ENCODE data around the gene C16orf74.

C16orf74 gene

GRCh38 chr16:85730186-85730465 lies 20.8 kb downstream of the C16orf74 start:
- Histone ChIP-seq H3K4me1 (ENCODE audit: control insufficient read depth, low read length) (peaks cover 7% of the 10 kb centered on the region), H3K4me2 (ENCODE audit: low read length) (no peak overlapping the region), H3K9me2 (replicated peaks; ENCODE audit: control insufficient read depth, low read length) (no peaks in the 10 kb centered on the region), H3K79me2 (ENCODE audit: control insufficient read depth, low read length) (no peaks in the 10 kb centered on the region), H3K27me3 (ENCODE audit: control insufficient read depth, low read length) (peaks cover 15% of the 10 kb centered on the region), H3K4me3 (ENCODE audit: low read length) (no peak overlapping the region), H3F3A (ENCODE audit: control insufficient read depth, insufficient read depth) (no peaks in the 10 kb centered on the region), H3K36me3 (ENCODE audit: control insufficient read depth, low read length) (no peaks in the 10 kb centered on the region), H3K27ac (ENCODE audit: low read depth, low read length) (no peak overlapping the region), H4K20me1 (ENCODE audit: control insufficient read depth, insufficient read depth, low read depth, low read length) (no peaks in the 10 kb centered on the region), H3K9me3 (ENCODE audit: control insufficient read depth, insufficient read depth, low read length) (no peaks in the 10 kb centered on the region)
- TF ChIP-seq CTCF (IDR thresholded peaks at IDR 0.05; ENCODE audit: low read depth, low read length, poor library complexity, severe bottlenecking): no peak

GRCh38 chr16:85729452-85730185 lies 21.3 kb downstream of the C16orf74 start:
- H3K9me2 ChIP-seq (replicated peaks; ENCODE audit: control insufficient read depth, low read length): no peaks in the 10 kb centered on the region
- no peak overlapping the region for H3K27ac ChIP-seq (ENCODE audit: low read depth, low read length)
- H3K4me1 ChIP-seq (ENCODE audit: control insufficient read depth, low read length): peaks cover 2% of the 10 kb centered on the region
- no peak overlapping the region for H3K4me2 ChIP-seq (ENCODE audit: low read length)
- no peaks in the 10 kb centered on the region for H3K36me3 ChIP-seq (ENCODE audit: control insufficient read depth, low read length)
- H3K27me3 ChIP-seq (ENCODE audit: control insufficient read depth, low read length): peaks cover 10% of the 10 kb centered on the region
- TF ChIP-seq CTCF (IDR thresholded peaks at IDR 0.05; ENCODE audit: low read depth, low read length, poor library complexity, severe bottlenecking) (no peak), EZH2phosphoT487 (IDR thresholded peaks at IDR 0.05; ENCODE audit: borderline replicate concordance, low read length) (no peak)
- no peaks in the 10 kb centered on the region for H3K79me2 ChIP-seq (ENCODE audit: control insufficient read depth, low read length)
- H4K20me1 ChIP-seq (ENCODE audit: control insufficient read depth, insufficient read depth, low read depth, low read length): no peaks in the 10 kb centered on the region
- no peaks in the 10 kb centered on the region for H3K9me3 ChIP-seq (ENCODE audit: control insufficient read depth, insufficient read depth, low read length)
- H3F3A ChIP-seq (ENCODE audit: control insufficient read depth, insufficient read depth): no peaks in the 10 kb centered on the region
- H3K4me3 ChIP-seq (ENCODE audit: low read length): no peak overlapping the region

GRCh38 chr16:85728879-85729278 lies 22.0 kb downstream of the C16orf74 start:
- H4K20me1 ChIP-seq (ENCODE audit: control insufficient read depth, insufficient read depth, low read depth, low read length): no peaks in the 10 kb centered on the region
- H3K4me2 ChIP-seq (ENCODE audit: low read length): no peak overlapping the region
- no peak overlapping the region for H3K4me3 ChIP-seq (ENCODE audit: low read length)
- H3K9me3 ChIP-seq (ENCODE audit: control insufficient read depth, insufficient read depth, low read length): no peaks in the 10 kb centered on the region
- TF ChIP-seq CTCF (IDR thresholded peaks at IDR 0.05; ENCODE audit: low read depth, low read length, poor library complexity, severe bottlenecking) (peak; percentile 60), EZH2phosphoT487 (IDR thresholded peaks at IDR 0.05; ENCODE audit: borderline replicate concordance, low read length) (no peak)
- H3K27ac ChIP-seq (ENCODE audit: low read depth, low read length): no peak overlapping the region
- no peaks in the 10 kb centered on the region for H3K4me1 ChIP-seq (ENCODE audit: control insufficient read depth, low read length)
- H3K36me3 ChIP-seq (ENCODE audit: control insufficient read depth, low read length): no peaks in the 10 kb centered on the region
- no peaks in the 10 kb centered on the region for H3F3A ChIP-seq (ENCODE audit: control insufficient read depth, insufficient read depth)
- H3K79me2 ChIP-seq (ENCODE audit: control insufficient read depth, low read length): no peaks in the 10 kb centered on the region
- H3K27me3 ChIP-seq (ENCODE audit: control insufficient read depth, low read length): peaks cover 3% of the 10 kb centered on the region; the same call in 1 of the 2 replicates
- no peaks in the 10 kb centered on the region for H3K9me2 ChIP-seq (replicated peaks; ENCODE audit: control insufficient read depth, low read length)
